DMS 273 treated with DMSO at 0.1 percent for 48 hours (cell line): ENCODE measurements around the gene NSD2.

Experiments
- DNase-seq: peaks from one replicate; lab custom pipeline; 2025; lab: John Stamatoyannopoulos, UW

The NSD2 gene

GRCh38 chr4:1971456-1972200 lies 100.4 kb downstream of the NSD2 start:
- no peak for DNase-seq

- DNase-seq = no peak
Measured at GRCh38 chr4:1972414-1972813, 101.2 kb downstream of the NSD2 start.

GRCh38 chr4:1973218-1973617 lies 102.0 kb downstream of the NSD2 start:
- no peak for DNase-seq

- DNase-seq = no peak
Measured at GRCh38 chr4:1973661-1974060, 102.5 kb downstream of the NSD2 start.

- no peak for DNase-seq
Measured at GRCh38 chr4:1974840-1975239, 103.6 kb downstream of the NSD2 start.

- no peak for DNase-seq
Measured at GRCh38 chr4:1975391-1975801, 104.2 kb downstream of the NSD2 start.

GRCh38 chr4:1975880-1976279 lies 104.7 kb downstream of the NSD2 start:
- DNase-seq = no peak

- no peak for DNase-seq
Measured at GRCh38 chr4:1976416-1977352, 105.5 kb downstream of the NSD2 start.

- no peak for DNase-seq
Measured at GRCh38 chr4:1978226-1978625, 107.0 kb downstream of the NSD2 start.

- DNase-seq = no peak
Measured at GRCh38 chr4:1978741-1979476, 107.7 kb downstream of the NSD2 start.

- DNase-seq = no peak
Measured at GRCh38 chr4:1979477-1980196, 108.4 kb downstream of the NSD2 start.

GRCh38 chr4:1980561-1981041 lies 109.4 kb downstream of the NSD2 start:
- DNase-seq = no peak

GRCh38 chr4:1981251-1982058 lies 110.3 kb downstream of the NSD2 start:
- DNase-seq = no peak

GRCh38 chr4:1982124-1983052 lies 111.2 kb downstream of the NSD2 start:
- no peak for DNase-seq

- no peak for DNase-seq
Measured at GRCh38 chr4:1983053-1983845, 112.1 kb downstream of the NSD2 start.

- DNase-seq = no peak
Measured at GRCh38 chr4:1983846-1984405, 112.7 kb downstream of the NSD2 start.

- no peak for DNase-seq
Measured at GRCh38 chr4:1984406-1985191, 113.4 kb downstream of the NSD2 start.

- DNase-seq = no peak
Measured at GRCh38 chr4:1985294-1985693, 114.1 kb downstream of the NSD2 start.
